A549 treated with Hydrocortisone at 1 μM for 4 hours (cell line): Measurements from ENCODE around the gene OR2C3. TPM values are rescaled to one million over a fixed set of nuclear protein-coding genes. Genes with fewer than 3 reads are reported as not detected.

Experiments
- total RNA-seq: library from RNA; stranded (reverse); fragments of 200-300 nt; extraction: Qiagen RNA extraction; gene quantifications from 5 replicates; pipeline ENCODE4 v1.2.3, GENCODE V29; 2022

Gene OR2C3
- not detected in 5 replicates for total RNA-seq

GRCh38 chr1:247536340-247536739 lies at the start of gene OR2C3:
OR2C3 (minus strand) TSS chr1:247536440; CDS start chr1:247532511, 3,929 bp downstream.

GRCh38 chr1:247548769-247549182 lies 12.5 kb upstream of the OR2C3 start, which contains the start of gene GCSAML:
GCSAML (plus strand) TSS chr1:247549134; CDS start chr1:247549192, 58 bp downstream.

Other genes with a start within 250 kb of the OR2C3 start
- gene ZNF496, start 204.6 kb downstream of the OR2C3 start, total RNA-seq = 16.1 to 19.4 TPM (median 18.6 TPM) in 5 replicates
- 0.08 TPM in 1 of 5 replicates, not detected in the others for gene NLRP3, start 120.3 kb downstream of the OR2C3 start, total RNA-seq
- not detected in 5 replicates for gene OR2B11, start 78.3 kb downstream of the OR2C3 start, total RNA-seq
- not detected in 5 replicates for gene GCSAML, start 12.7 kb upstream of the OR2C3 start, total RNA-seq
- not detected in 5 replicates for gene OR2G2, start 51.9 kb upstream of the OR2C3 start, total RNA-seq
- gene OR2G3, start 69.1 kb upstream of the OR2C3 start, total RNA-seq = not detected in 5 replicates
- gene OR13G1, start 143.3 kb upstream of the OR2C3 start, total RNA-seq = not detected in 5 replicates
- gene OR6F1, start 180.2 kb upstream of the OR2C3 start, total RNA-seq = not detected in 5 replicates
- not detected in 5 replicates for gene OR14K1, start 202.2 kb upstream of the OR2C3 start, total RNA-seq
- gene OR14A2, start 211.7 kb upstream of the OR2C3 start, total RNA-seq = not detected in 5 replicates
- gene OR1C1, start 224.1 kb upstream of the OR2C3 start, total RNA-seq = not detected in 5 replicates